HG02798 (cell line): ENCODE results near the gene EDEM1.
"Not testable (repeated sequence)": the region's sequence is repeated elsewhere in the genome, so short reads cannot be mapped to it uniquely, and the experiment has no call there.

Source experiments
- ATAC-seq: cut with Tn5 transposase; IDR thresholded peaks from one replicate; pipeline ENCODE4 v1.9.1; 2021; ENCODE audit warnings: mild to moderate bottlenecking; ENCODE audit not compliant: unreplicated experiment, poor library complexity

Gene EDEM1

GRCh38 chr3:5187156-5187919 is at the start of gene EDEM1:
Gene EDEM1, plus strand, starts transcription at chr3:5187707. Its CDS starts 99 bp downstream, at chr3:5187806.
- ATAC-seq: peak; percentile 85

- no peak for ATAC-seq
Measured at GRCh38 chr3:5138214-5138981, 49.1 kb upstream of the EDEM1 start.

- peak; percentile 37 for ATAC-seq
Measured at GRCh38 chr3:5140230-5140621, 47.3 kb upstream of the EDEM1 start.

- ATAC-seq: no peak
Measured at GRCh38 chr3:5140839-5141238, 46.7 kb upstream of the EDEM1 start.

GRCh38 chr3:5141760-5142159 is 45.7 kb upstream of the EDEM1 start:
- no peak for ATAC-seq

- ATAC-seq: no peak
Measured at GRCh38 chr3:5143464-5143863, 44.0 kb upstream of the EDEM1 start.

GRCh38 chr3:5144316-5144994 is 43.1 kb upstream of the EDEM1 start:
- ATAC-seq: no peak

GRCh38 chr3:5145120-5145519 is 42.4 kb upstream of the EDEM1 start:
- ATAC-seq: no peak

- not testable (repeated sequence) for ATAC-seq
Measured at GRCh38 chr3:5147152-5147551, 40.4 kb upstream of the EDEM1 start.

- ATAC-seq: no peak
Measured at GRCh38 chr3:5149306-5149880, 38.1 kb upstream of the EDEM1 start.

- no peak for ATAC-seq
Measured at GRCh38 chr3:5151586-5151985, 35.9 kb upstream of the EDEM1 start.

- ATAC-seq: no peak
Measured at GRCh38 chr3:5153074-5153473, 34.4 kb upstream of the EDEM1 start.

GRCh38 chr3:5155241-5155640 is 32.3 kb upstream of the EDEM1 start:
- no peak for ATAC-seq

GRCh38 chr3:5160321-5160720 is 27.2 kb upstream of the EDEM1 start:
- no peak for ATAC-seq

GRCh38 chr3:5160940-5161858 is 26.3 kb upstream of the EDEM1 start:
- ATAC-seq: no peak

- no peak for ATAC-seq
Measured at GRCh38 chr3:5162102-5162501, 25.4 kb upstream of the EDEM1 start.

GRCh38 chr3:5165698-5166097 is 21.8 kb upstream of the EDEM1 start:
- no peak for ATAC-seq

GRCh38 chr3:5166846-5167245 is 20.7 kb upstream of the EDEM1 start:
- no peak for ATAC-seq

- no peak for ATAC-seq
Measured at GRCh38 chr3:5168110-5168509, 19.4 kb upstream of the EDEM1 start.

- no peak for ATAC-seq
Measured at GRCh38 chr3:5169807-5170206, 17.7 kb upstream of the EDEM1 start.
